ENCODE measurements around the gene ACSL6.

The ACSL6 gene

DNA sequence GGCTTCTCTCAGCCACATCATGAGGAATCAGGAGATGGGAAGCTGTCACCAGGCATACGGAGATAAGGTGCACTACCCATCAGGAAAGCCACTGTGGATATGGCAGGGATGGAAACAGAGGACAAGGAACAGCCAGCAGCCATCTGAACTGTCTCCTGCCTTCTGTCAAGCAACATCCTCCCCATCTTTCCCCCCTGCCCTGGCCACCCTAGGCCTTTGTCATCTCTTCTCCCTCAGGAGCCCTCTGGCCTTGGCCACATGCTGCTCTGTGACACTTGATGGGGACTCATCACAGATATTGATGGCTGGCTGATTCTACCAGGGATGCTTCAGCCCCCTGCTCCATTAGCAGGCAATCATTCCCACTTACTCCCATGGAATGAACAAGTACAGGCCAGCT lies 44.9 kb downstream of the ACSL6 start (continued):
- no peak for TF ChIP-seq ZNF776 (tag by site-specific recombination; IDR thresholded peaks at IDR 0.05; ENCODE audit: borderline replicate concordance)
- no peak for TF ChIP-seq ZNF670 (tag by site-specific recombination; IDR thresholded peaks at IDR 0.05; ENCODE audit: low read depth)
- TF ChIP-seq, protein P1, sequence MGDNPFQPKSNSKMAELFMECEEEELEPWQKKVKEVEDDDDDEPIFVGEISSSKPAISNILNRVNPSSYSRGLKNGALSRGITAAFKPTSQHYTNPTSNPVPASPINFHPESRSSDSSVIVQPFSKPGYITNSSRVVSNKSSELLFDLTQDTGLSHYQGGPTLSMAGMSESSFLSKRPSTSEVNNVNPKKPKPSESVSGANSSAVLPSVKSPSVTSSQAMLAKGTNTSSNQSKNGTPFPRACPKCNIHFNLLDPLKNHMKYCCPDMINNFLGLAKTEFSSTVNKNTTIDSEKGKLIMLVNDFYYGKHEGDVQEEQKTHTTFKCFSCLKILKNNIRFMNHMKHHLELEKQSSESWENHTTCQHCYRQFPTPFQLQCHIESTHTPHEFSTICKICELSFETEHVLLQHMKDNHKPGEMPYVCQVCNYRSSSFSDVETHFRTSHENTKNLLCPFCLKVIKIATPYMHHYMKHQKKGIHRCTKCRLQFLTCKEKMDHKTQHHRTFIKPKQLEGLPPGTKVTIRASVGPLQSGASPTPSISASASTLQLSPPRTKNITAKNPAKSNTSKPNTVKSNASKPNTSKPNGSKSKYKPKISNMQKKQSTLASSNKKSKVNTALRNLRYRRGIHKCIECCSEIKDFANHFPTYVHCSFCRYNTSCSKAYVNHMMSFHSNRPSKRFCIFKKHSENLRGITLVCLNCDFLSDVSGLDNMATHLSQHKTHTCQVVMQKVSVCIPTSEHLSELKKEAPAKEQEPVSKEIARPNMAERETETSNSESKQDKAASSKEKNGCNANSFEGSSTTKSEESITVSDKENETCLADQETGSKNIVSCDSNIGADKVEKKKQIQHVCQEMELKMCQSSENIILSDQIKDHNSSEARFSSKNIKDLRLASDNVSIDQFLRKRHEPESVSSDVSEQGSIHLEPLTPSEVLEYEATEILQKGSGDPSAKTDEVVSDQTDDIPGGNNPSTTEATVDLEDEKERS (tag by site-specific recombination; IDR thresholded peaks at IDR 0.05): no peak

DNA sequence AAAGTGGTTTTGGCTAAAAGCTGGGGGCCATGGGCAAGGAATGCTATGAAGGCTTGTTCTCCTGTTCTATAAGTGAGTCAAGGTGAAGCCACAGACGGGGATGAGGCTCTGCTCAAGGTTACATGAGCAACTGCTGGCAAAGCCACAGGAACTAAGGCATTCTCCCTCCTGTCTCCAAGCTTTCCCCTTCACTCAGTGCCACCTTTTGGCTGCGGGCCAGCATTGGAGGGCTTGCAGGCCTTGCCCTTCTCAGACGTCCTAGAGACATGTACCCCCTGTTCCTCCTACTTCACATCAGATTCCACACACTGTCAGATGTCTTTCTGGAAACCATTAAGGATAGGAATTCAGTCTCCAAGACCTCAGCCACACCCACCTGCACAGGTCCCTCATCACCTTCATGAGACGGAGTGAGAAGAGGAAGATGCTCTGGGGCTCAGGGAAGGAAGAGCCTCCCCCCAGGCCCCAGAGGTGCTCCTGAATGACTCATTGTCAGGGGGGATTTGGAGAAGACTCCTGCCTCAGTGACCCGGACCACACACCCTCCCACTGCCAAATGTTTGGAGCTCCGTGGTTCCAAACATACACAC lies 45.5 kb downstream of the ACSL6 start:
- no peak for TF ChIP-seq ZSCAN30 (tag by site-specific recombination; IDR thresholded peaks at IDR 0.05)
- no peak for TF ChIP-seq ZNF529 (tag by site-specific recombination; IDR thresholded peaks at IDR 0.05; ENCODE audit: insufficient replicate concordance)
- TF ChIP-seq ZNF223 (tag by site-specific recombination; IDR thresholded peaks at IDR 0.05): no peak
- no peak for TF ChIP-seq ZBTB7A (tag by site-specific recombination; IDR thresholded peaks at IDR 0.05; ENCODE audit: low read depth)
- no peak for TF ChIP-seq MZF1 (tag by site-specific recombination; IDR thresholded peaks at IDR 0.05; ENCODE audit: borderline replicate concordance)
- TF ChIP-seq HOXD13 (CRISPR knock-in tag; IDR thresholded peaks at IDR 0.05; ENCODE audit: borderline replicate concordance): no peak
- TF ChIP-seq ZNF394 (tag by site-specific recombination; IDR thresholded peaks at IDR 0.05; ENCODE audit: borderline replicate concordance): no peak
- TF ChIP-seq ZNF701 (tag by site-specific recombination; IDR thresholded peaks at IDR 0.05): no peak
- TF ChIP-seq ZBTB20 (tag by site-specific recombination; IDR thresholded peaks at IDR 0.05): no peak
- TF ChIP-seq GLI2 (tag by site-specific recombination; IDR thresholded peaks at IDR 0.05; ENCODE audit: borderline replicate concordance, low read depth): no peak
- no peak for TF ChIP-seq ZNF626 (tag by site-specific recombination; IDR thresholded peaks at IDR 0.05)
- no peak for TF ChIP-seq KLF8 (tag by site-specific recombination; IDR thresholded peaks at IDR 0.05)
- TF ChIP-seq ZXDB (tag by site-specific recombination; IDR thresholded peaks at IDR 0.05): no peak
- no peak for TF ChIP-seq ZSCAN16 (tag by site-specific recombination; IDR thresholded peaks at IDR 0.05)
- TF ChIP-seq, protein P2, sequence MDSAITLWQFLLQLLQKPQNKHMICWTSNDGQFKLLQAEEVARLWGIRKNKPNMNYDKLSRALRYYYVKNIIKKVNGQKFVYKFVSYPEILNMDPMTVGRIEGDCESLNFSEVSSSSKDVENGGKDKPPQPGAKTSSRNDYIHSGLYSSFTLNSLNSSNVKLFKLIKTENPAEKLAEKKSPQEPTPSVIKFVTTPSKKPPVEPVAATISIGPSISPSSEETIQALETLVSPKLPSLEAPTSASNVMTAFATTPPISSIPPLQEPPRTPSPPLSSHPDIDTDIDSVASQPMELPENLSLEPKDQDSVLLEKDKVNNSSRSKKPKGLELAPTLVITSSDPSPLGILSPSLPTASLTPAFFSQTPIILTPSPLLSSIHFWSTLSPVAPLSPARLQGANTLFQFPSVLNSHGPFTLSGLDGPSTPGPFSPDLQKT (IDR thresholded peaks at IDR 0.05; ENCODE audit: borderline replicate concordance, low read depth, low read length): no peak
- TF ChIP-seq, protein P3, sequence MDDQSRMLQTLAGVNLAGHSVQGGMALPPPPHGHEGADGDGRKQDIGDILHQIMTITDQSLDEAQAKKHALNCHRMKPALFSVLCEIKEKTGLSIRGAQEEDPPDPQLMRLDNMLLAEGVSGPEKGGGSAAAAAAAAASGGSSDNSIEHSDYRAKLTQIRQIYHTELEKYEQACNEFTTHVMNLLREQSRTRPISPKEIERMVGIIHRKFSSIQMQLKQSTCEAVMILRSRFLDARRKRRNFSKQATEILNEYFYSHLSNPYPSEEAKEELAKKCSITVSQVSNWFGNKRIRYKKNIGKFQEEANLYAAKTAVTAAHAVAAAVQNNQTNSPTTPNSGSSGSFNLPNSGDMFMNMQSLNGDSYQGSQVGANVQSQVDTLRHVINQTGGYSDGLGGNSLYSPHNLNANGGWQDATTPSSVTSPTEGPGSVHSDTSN (CRISPR knock-in tag; IDR thresholded peaks at IDR 0.05): no peak
- TF ChIP-seq, protein P4, sequence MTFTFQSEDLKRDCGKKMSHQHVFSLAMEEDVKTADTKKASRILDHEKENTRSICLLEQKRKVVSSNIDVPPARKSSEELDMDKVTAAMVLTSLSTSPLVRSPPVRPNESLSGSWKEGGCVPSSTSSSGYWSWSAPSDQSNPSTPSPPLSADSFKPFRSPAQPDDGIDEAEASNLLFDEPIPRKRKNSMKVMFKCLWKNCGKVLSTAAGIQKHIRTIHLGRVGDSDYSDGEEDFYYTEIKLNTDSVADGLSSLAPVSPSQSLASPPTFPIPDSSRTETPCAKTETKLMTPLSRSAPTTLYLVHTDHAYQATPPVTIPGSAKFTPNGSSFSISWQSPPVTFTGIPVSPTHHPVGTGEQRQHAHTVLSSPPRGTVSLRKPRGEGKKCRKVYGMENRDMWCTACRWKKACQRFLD (tag by site-specific recombination; IDR thresholded peaks at IDR 0.05): no peak
- no peak for TF ChIP-seq ZNF132 (tag by site-specific recombination; IDR thresholded peaks at IDR 0.05; ENCODE audit: borderline replicate concordance)
- Histone ChIP-seq H3K4me3 (ENCODE audit: low read depth, low read length) (no peak overlapping the region), H3K4me1 (ENCODE audit: control insufficient read depth, insufficient read depth, low read length) (no peaks in the 10 kb centered on the region), H3K36me3 (ENCODE audit: control insufficient read depth in 2 of 2, insufficient read depth in 1 of 2, low read length in 2 of 2) (no peaks in the 10 kb centered on the region), H3K9me3 (ENCODE audit: control insufficient read depth, insufficient read depth, low read depth, low read length) (no peaks in the 10 kb centered on the region), H3K27ac (ENCODE audit: extremely low read depth, low read depth, low read length) (no peak overlapping the region)
- ChIA-PET POLR2A (no interaction called here), CTCF (interaction anchor here (0.6 kb wide), 1 partner anchor 87 kb away, joined by 3 read pairs; no protein-coding TSS in a partner anchor)

All from HEK293 (cell line).